Esophagus squamous epithelium (tissue), 5 donors: Measurements from ENCODE around the gene TMED10. TPM values are rescaled to one million over a fixed set of nuclear protein-coding genes. Genes with fewer than 3 reads are reported as not detected.

ENCODE experiments used
- DNase-seq: peaks from one replicate; lab custom pipeline; 2025; lab: John Stamatoyannopoulos, UW
- H3K27ac ChIP-seq, 4 donors: fragments of 200-600 bp; sonication (generic); one replicate each; pipeline ENCODE4 v1.5.1; 2016 to 2019; ENCODE audit warnings: mild to moderate bottlenecking in 1 of 4
- H3K27me3 ChIP-seq, 4 donors: fragments of 200-600 bp; sonication (generic); 1 replicate in 3 of 4; 2 replicates in 1 of 4; pipeline versions ENCODE4 v1.5.1 to v1.6.0; 2017 to 2021; ENCODE audit warnings: antibody characterized with exemption in 1 of 4
- H3K36me3 ChIP-seq, 3 donors: fragments of 200-600 bp; sonication (generic); one replicate each; pipeline ENCODE4 v1.5.1; 2016 to 2019
- H3K4me1 ChIP-seq, 3 donors: fragments of 200-600 bp; sonication (generic); one replicate each; pipeline ENCODE4 v1.5.1; 2017 to 2019
- H3K4me3 ChIP-seq, 4 donors: fragments of 200-600 bp; sonication (generic); 1 replicate in 3 of 4; 2 replicates in 1 of 4; pipeline ENCODE4 v1.5.1; 2016 to 2019; ENCODE audit warnings: mild to moderate bottlenecking in 2 of 4, moderate library complexity in 1 of 4
- H3K9me3 ChIP-seq, 3 donors: fragments of 200-600 bp; sonication (generic); one replicate each; pipeline ENCODE4 v1.5.1; 2016 to 2019
- CTCF ChIP-seq, 6 experiments: fragments of 450-650 bp in 4 of 6; fragments of 200-600 bp in 2 of 6; sonication (generic) in 2 of 6; IDR thresholded peaks; one replicate each; pipeline ENCODE4 v1.5.1; 2016 to 2019; ENCODE audit warnings: antibody characterized with exemption in 6 of 6, mild to moderate bottlenecking in 4 of 6, moderate library complexity in 4 of 6
- POLR2A ChIP-seq, 4 donors: fragments of 450-650 bp; IDR thresholded peaks; one replicate each; pipeline ENCODE4 v1.6.1; 2017; ENCODE audit warnings: antibody characterized with exemption in 4 of 4, mild to moderate bottlenecking in 4 of 4, moderate library complexity in 3 of 4
- WGBS, 2 donors: methylation state at CpG; one replicate each; pipeline ENCODE4 v1.1.5; 2018; 5-methylcytosine and 5-hydroxymethylcytosine counted together
- intact Hi-C: fragments of 100-400 bp; cut with DNase I; formaldehyde crosslinking; loops from one replicate; pipeline ENCODE4 v1.15.0; 2022
- total RNA-seq, 4 donors: library from RNA; depleted of rRNA; stranded (reverse); fragments of >200 nt; gene quantifications; one replicate each; pipeline ENCODE4 v1.1.0, GENCODE V29; 2016
- donor health status: DM: yes; HTN: yes; CAD: no.

The TMED10 gene
- total RNA-seq, 4 donors from 2014 or later, result 174 to 267 (median 206) TPM

- no peak overlapping the region for H3K4me3 ChIP-seq
- no peaks in the 10 kb centered on the region for H3K9me3 ChIP-seq
- no peaks in the 10 kb centered on the region for H3K4me1 ChIP-seq
- no peak overlapping the region for H3K27ac ChIP-seq
- no peaks in the 10 kb centered on the region for H3K27me3 ChIP-seq
- H3K36me3 ChIP-seq, result no peaks in the 10 kb centered on the region
- intact Hi-C loops, result no loop called here
- TF ChIP-seq CTCF (IDR thresholded peaks at IDR 0.05) (no peak), POLR2A (IDR thresholded peaks at IDR 0.05) (no peak)
- WGBS, 2 donors, result 62 to 66% methylated on average over 3 to 4 of the region's 4 CpGs
- no peak for DNase-seq
Measured at GRCh38 chr14:75213172-75213571, 36.8 kb upstream of the TMED10 start.

DNA sequence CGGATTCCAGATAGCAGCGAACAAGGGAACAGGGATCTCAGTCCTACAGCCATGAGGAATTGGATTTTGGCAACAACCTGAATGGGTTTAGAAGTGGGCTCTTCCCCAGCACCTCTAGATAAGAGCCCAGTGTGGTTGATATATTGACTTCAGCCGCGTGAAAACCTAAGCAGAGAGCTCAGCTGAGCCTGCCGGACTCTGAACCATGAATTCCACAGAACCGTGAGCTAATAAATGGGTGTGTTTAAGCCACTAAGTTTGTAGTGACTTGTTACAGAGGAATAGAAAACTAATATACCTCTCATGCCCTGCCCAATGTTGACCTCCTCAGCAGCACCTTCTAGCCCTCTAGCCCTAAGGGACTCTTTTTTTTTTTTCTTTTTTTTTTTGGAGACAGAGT, 32.4 kb upstream of the TMED10 start:
- H3K27me3 ChIP-seq, result no peaks in the 10 kb centered on the region
- H3K4me1 ChIP-seq, result peaks cover 0 to 21% (median 0%) of the 10 kb centered on the region in 3 donors
- intact Hi-C loops, result no loop called here
- 92 to 98% methylated on average over 6 of the region's 6 CpGs for WGBS, 2 donors
- no peak for DNase-seq
- no peak overlapping the region for H3K4me3 ChIP-seq
- no peaks in the 10 kb centered on the region for H3K36me3 ChIP-seq
- TF ChIP-seq POLR2A (IDR thresholded peaks at IDR 0.05) (no peak), CTCF (IDR thresholded peaks at IDR 0.05) (no peak)
- no peak overlapping the region for H3K27ac ChIP-seq
- no peaks in the 10 kb centered on the region for H3K9me3 ChIP-seq

GRCh38 chr14:75206190-75206589, 29.8 kb upstream of the TMED10 start:
- TF ChIP-seq CTCF (IDR thresholded peaks at IDR 0.05) (no peak), POLR2A (IDR thresholded peaks at IDR 0.05) (no peak)
- H3K36me3 ChIP-seq, result no peaks in the 10 kb centered on the region
- H3K4me3 ChIP-seq, result no peak overlapping the region
- peak overlapping the region in 2 of 4 donors; percentile 1 to 86 for H3K27ac ChIP-seq
- no peaks in the 10 kb centered on the region for H3K27me3 ChIP-seq
- intact Hi-C loops, result no loop called here
- peaks cover 0 to 36% (median 5%) of the 10 kb centered on the region in 3 donors for H3K4me1 ChIP-seq
- H3K9me3 ChIP-seq, result no peaks in the 10 kb centered on the region
- 81 to 98% methylated on average over 3 of the region's 3 CpGs for WGBS, 2 donors
- DNase-seq, result no peak

DNA sequence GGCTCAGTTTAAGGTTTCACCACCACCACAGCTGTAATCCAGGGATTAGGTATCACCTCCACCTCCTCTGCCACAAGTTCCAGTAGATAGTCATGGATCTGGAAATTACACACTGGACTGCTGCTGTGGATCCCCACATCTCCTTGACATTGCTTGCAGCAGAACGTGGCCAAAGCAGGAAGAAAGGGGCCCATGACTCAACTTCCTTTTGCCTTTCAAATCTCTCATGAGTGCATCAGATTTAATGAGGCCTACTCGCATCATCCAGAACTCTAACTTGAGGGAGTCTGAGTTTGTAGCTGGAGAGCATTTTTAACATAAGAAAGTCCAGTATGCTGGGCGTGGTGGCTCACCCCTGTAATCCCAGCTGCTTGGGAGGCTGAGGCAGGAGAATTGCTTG, 29.2 kb upstream of the TMED10 start:
- no peak for DNase-seq
- WGBS, 2 donors, result 53 to 58% methylated on average over 3 of the region's 3 CpGs
- Histone ChIP-seq H3K27ac (peak overlapping the region; percentile 21 to 86 (median 74)), H3K4me3 (no peak overlapping the region), H3K36me3 (no peaks in the 10 kb centered on the region), H3K4me1 (peaks cover 0 to 42% (median 5%) of the 10 kb centered on the region in 3 donors), H3K27me3 (no peaks in the 10 kb centered on the region), H3K9me3 (no peaks in the 10 kb centered on the region)
- TF ChIP-seq POLR2A (IDR thresholded peaks at IDR 0.05) (no peak), CTCF (IDR thresholded peaks at IDR 0.05) (no peak)
- intact Hi-C loops, result no loop called here

GRCh38 chr14:75204116-75204515, 27.7 kb upstream of the TMED10 start:
- H3K36me3 ChIP-seq, result no peaks in the 10 kb centered on the region
- intact Hi-C loops, result no loop called here
- no peak overlapping the region for H3K4me3 ChIP-seq
- H3K9me3 ChIP-seq, result no peaks in the 10 kb centered on the region
- peaks cover 7 to 57% (median 9%) of the 10 kb centered on the region in 3 donors for H3K4me1 ChIP-seq
- H3K27me3 ChIP-seq, result no peaks in the 10 kb centered on the region
- H3K27ac ChIP-seq, result peak overlapping the region; percentile 66 to 86 (median 74)
- DNase-seq, result no peak
- 47 to 61% methylated on average over 3 of the region's 3 CpGs for WGBS, 2 donors
- TF ChIP-seq CTCF (IDR thresholded peaks at IDR 0.05), result no peak
- no peak for TF ChIP-seq POLR2A (IDR thresholded peaks at IDR 0.05)
